GM12874 (cell line): ENCODE measurements around the gene TULP4.

Source experiments
- TF ChIP-seq, protein P1 (sequence below): IDR thresholded peaks from 2 replicates; pipeline ENCODE4 v1.5.1; 2011; ENCODE audit warnings: low read depth, mild to moderate bottlenecking, control low read depth, low read length, moderate library complexity; ENCODE audit not compliant: insufficient read depth

TULP4 gene

GRCh38 chr6:158445426-158446085, 133.3 kb downstream of the TULP4 start:
- TF ChIP-seq, protein P1, sequence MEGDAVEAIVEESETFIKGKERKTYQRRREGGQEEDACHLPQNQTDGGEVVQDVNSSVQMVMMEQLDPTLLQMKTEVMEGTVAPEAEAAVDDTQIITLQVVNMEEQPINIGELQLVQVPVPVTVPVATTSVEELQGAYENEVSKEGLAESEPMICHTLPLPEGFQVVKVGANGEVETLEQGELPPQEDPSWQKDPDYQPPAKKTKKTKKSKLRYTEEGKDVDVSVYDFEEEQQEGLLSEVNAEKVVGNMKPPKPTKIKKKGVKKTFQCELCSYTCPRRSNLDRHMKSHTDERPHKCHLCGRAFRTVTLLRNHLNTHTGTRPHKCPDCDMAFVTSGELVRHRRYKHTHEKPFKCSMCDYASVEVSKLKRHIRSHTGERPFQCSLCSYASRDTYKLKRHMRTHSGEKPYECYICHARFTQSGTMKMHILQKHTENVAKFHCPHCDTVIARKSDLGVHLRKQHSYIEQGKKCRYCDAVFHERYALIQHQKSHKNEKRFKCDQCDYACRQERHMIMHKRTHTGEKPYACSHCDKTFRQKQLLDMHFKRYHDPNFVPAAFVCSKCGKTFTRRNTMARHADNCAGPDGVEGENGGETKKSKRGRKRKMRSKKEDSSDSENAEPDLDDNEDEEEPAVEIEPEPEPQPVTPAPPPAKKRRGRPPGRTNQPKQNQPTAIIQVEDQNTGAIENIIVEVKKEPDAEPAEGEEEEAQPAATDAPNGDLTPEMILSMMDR = no peak

- TF ChIP-seq, protein P1 = no peak
These were observed 136.6 kb downstream of the TULP4 start for GRCh38 chr6:158448856-158449255.

GRCh38 chr6:158452191-158452590, 139.9 kb downstream of the TULP4 start:
- TF ChIP-seq, protein P1 = no peak

- TF ChIP-seq, protein P1 = no peak
These were observed 144.9 kb downstream of the TULP4 start for GRCh38 chr6:158457131-158457530.

GRCh38 chr6:158457616-158458278, 145.5 kb downstream of the TULP4 start:
- TF ChIP-seq, protein P1 = no peak

DNA sequence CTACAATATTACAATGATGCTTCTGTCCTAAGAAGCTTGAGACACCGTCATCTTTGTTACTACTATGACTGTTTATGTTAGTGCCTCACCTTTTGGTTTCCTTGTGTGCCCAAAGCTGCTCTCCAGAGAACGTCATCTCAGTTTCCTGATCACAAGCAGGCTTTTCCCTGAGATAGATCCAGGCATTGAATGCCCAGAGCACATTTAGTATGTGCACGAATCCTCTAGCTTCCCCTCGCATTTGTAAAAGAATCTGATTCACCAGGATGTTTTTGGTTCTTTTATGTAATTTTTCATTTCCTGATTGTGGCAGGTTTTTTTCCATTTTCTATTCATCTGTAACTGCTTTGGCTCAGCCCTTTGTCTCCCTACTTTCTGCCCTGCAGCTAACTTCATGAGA, 147.5 kb downstream of the TULP4 start:
- TF ChIP-seq, protein P1 = no peak

- TF ChIP-seq, protein P1 = no peak
These were observed 148.4 kb downstream of the TULP4 start for GRCh38 chr6:158460602-158461169.
